Peyer's patch (tissue), 4 donors: ENCODE results near the gene NAP1L4. TPM values are rescaled to one million over a fixed set of nuclear protein-coding genes. Genes with fewer than 3 reads are reported as not detected.
A peak's percentile ranks its signal among the peaks of the same experiment; 100 is the strongest.

Experiments used
- DNase-seq, 3 donors: peaks; one replicate each; pipeline ENCODE4 v3.0.0-alpha.2; 2017 to 2019
- H3K27ac ChIP-seq, 4 donors: fragments of 200-600 bp; sonication (generic); one replicate each; pipeline ENCODE4 v1.5.1; 2016 to 2019
- H3K27me3 ChIP-seq, 2 donors: fragments of 200-600 bp; sonication (generic); one replicate each; pipeline ENCODE4 v1.5.1; 2019
- H3K36me3 ChIP-seq, 3 donors: fragments of 200-600 bp; sonication (generic); one replicate each; pipeline ENCODE4 v1.5.1; 2016 to 2019
- H3K4me1 ChIP-seq, 4 donors: fragments of 200-600 bp; sonication (generic); one replicate each; pipeline ENCODE4 v1.5.1; 2016 to 2019
- H3K4me3 ChIP-seq, 4 donors: fragments of 200-600 bp; sonication (generic); 1 replicate in 3 of 4; 2 replicates in 1 of 4; pipeline ENCODE4 v1.5.1; 2016 to 2019; ENCODE audit warnings: mild to moderate bottlenecking in 1 of 4
- H3K9me3 ChIP-seq, 4 donors: fragments of 200-600 bp; sonication (generic); one replicate each; pipeline ENCODE4 v1.5.1; 2016 to 2019; ENCODE audit warnings: mild to moderate bottlenecking in 1 of 4
- POLR2A ChIP-seq, 2 donors: fragments of 450-650 bp; IDR thresholded peaks; one replicate each; pipeline ENCODE4 v1.5.1; 2017; ENCODE audit warnings: antibody characterized with exemption in 2 of 2, mild to moderate bottlenecking in 2 of 2, moderate library complexity in 2 of 2
- total RNA-seq, 4 donors: library from RNA; depleted of rRNA; stranded (reverse); fragments of >200 nt; gene quantifications; one replicate each; pipeline ENCODE4 v1.1.0, GENCODE V29; 2016
- TF ChIP-seq, protein P1 (sequence below), 6 experiments: fragments of 450-650 bp in 4 of 6; fragments of 200-600 bp in 2 of 6; sonication (generic) in 1 of 6; IDR thresholded peaks; one replicate each; pipeline ENCODE4 v1.5.1; 2017 to 2019; ENCODE audit warnings: antibody characterized with exemption in 6 of 6, mild to moderate bottlenecking in 3 of 6, moderate library complexity in 1 of 6

NAP1L4 gene
- total RNA-seq, 4 donors from 2014 or later: 87.6 to 177 (median 119) TPM

GRCh38 chr11:2923446-2924375 lies 68.4 kb downstream of the NAP1L4 start:
- peak overlapping the region in 2 of 4 donors; percentile 72 to 90 for H3K27ac ChIP-seq

DNA sequence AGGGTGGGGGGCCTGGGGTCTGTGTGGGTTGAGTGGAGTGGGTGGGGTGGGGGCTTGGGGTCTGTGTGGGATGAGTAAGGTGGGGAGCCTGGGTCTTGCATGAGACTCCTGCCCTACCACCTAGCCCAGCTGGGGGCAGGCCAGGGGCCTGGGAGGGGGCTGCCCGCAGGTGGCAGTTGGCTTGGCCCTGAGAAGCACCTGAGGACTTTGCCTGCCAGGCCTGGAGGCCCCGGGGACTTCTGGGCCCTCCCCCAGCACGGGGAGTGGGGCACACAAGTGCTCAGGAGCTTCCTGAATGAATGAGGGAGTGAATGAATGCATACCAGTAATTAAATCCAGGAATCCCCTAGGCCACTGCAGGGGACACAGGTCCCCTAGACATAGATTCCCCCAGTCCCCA lies 69.5 kb downstream of the NAP1L4 start:
- Histone ChIP-seq H3K4me1 (peaks cover 0 to 30% (median 5%) of the 10 kb centered on the region in 4 donors), H3K27ac (no peak overlapping the region), H3K4me3 (no peak overlapping the region), H3K27me3 (no peaks in the 10 kb centered on the region), H3K9me3 (no peaks in the 10 kb centered on the region), H3K36me3 (peaks cover 0 to under 1% (median 0%) of the 10 kb centered on the region in 3 donors)
- no peak for TF ChIP-seq POLR2A (IDR thresholded peaks at IDR 0.05)
- TF ChIP-seq, protein P1, sequence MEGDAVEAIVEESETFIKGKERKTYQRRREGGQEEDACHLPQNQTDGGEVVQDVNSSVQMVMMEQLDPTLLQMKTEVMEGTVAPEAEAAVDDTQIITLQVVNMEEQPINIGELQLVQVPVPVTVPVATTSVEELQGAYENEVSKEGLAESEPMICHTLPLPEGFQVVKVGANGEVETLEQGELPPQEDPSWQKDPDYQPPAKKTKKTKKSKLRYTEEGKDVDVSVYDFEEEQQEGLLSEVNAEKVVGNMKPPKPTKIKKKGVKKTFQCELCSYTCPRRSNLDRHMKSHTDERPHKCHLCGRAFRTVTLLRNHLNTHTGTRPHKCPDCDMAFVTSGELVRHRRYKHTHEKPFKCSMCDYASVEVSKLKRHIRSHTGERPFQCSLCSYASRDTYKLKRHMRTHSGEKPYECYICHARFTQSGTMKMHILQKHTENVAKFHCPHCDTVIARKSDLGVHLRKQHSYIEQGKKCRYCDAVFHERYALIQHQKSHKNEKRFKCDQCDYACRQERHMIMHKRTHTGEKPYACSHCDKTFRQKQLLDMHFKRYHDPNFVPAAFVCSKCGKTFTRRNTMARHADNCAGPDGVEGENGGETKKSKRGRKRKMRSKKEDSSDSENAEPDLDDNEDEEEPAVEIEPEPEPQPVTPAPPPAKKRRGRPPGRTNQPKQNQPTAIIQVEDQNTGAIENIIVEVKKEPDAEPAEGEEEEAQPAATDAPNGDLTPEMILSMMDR (IDR thresholded peaks at IDR 0.05): no peak
- DNase-seq: no peak

More at GRCh38 chr11:2923446-2924375, 68.4 kb downstream of the NAP1L4 start:
- no peak overlapping the region for H3K4me3 ChIP-seq
- no peaks in the 10 kb centered on the region for H3K27me3 ChIP-seq
- TF ChIP-seq POLR2A (IDR thresholded peaks at IDR 0.05): no peak
- TF ChIP-seq, protein P1 (IDR thresholded peaks at IDR 0.05): no peak
- no peak for DNase-seq
- no peaks in the 10 kb centered on the region for H3K36me3 ChIP-seq
- no peaks in the 10 kb centered on the region for H3K9me3 ChIP-seq
- H3K4me1 ChIP-seq: peaks cover 0 to 40% (median 9%) of the 10 kb centered on the region in 4 donors

- Histone ChIP-seq H3K9me3 (no peaks in the 10 kb centered on the region), H3K27me3 (no peaks in the 10 kb centered on the region), H3K4me1 (peaks cover 0 to 25% (median 5%) of the 10 kb centered on the region in 4 donors), H3K36me3 (peaks cover 0 to 8% (median 0%) of the 10 kb centered on the region in 3 donors), H3K27ac (no peak overlapping the region), H3K4me3 (no peak overlapping the region)
- DNase-seq: no peak
- TF ChIP-seq, protein P1 (IDR thresholded peaks at IDR 0.05): no peak
- TF ChIP-seq POLR2A (IDR thresholded peaks at IDR 0.05): no peak
Observed at GRCh38 chr11:2921742-2922493, 70.2 kb downstream of the NAP1L4 start.

DNA sequence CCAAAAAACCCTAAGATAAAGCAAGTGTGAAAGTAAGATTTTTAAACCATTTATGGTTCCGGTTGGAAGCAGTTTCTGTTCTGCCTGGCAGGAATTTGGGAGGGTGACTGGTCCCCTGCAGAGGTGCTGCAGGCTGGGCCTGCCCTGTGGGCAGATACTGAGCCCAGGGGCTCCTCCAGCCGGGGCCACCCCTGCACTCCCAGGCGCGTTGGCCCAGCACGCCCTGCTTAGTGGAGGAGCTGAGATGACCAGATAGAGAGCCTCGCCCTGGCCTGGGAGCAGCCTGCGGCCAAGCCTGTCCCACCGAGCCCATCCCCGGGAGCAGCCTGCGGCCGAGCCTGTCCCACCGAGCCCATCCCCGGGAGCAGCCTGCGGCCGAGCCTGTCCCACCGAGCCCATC lies 70.9 kb downstream of the NAP1L4 start:
- TF ChIP-seq, protein P1 (IDR thresholded peaks at IDR 0.05): no peak
- TF ChIP-seq POLR2A (IDR thresholded peaks at IDR 0.05): no peak
- Histone ChIP-seq H3K36me3 (peaks cover 0 to 11% (median 0%) of the 10 kb centered on the region in 3 donors), H3K4me3 (no peak overlapping the region), H3K9me3 (no peaks in the 10 kb centered on the region), H3K27ac (no peak overlapping the region), H3K4me1 (peaks cover 0 to 22% (median 5%) of the 10 kb centered on the region in 4 donors), H3K27me3 (no peaks in the 10 kb centered on the region)
- no peak for DNase-seq

- H3K36me3 ChIP-seq: peaks cover 0 to 11% (median 0%) of the 10 kb centered on the region in 3 donors
- no peaks in the 10 kb centered on the region for H3K27me3 ChIP-seq
- H3K4me1 ChIP-seq: peaks cover 0 to 19% (median 5%) of the 10 kb centered on the region in 4 donors
- TF ChIP-seq, protein P1 (IDR thresholded peaks at IDR 0.05): no peak
- no peak for TF ChIP-seq POLR2A (IDR thresholded peaks at IDR 0.05)
- no peak for DNase-seq
- no peak overlapping the region for H3K27ac ChIP-seq
- H3K4me3 ChIP-seq: no peak overlapping the region
- no peaks in the 10 kb centered on the region for H3K9me3 ChIP-seq
Observed at GRCh38 chr11:2920343-2920742, 71.8 kb downstream of the NAP1L4 start.
